Prostate gland (tissue), 2 donors: ENCODE results near the gene APBA2. TPM values are rescaled to one million over a fixed set of nuclear protein-coding genes. Genes with fewer than 3 reads are reported as not detected.

Experiments used
- DNase-seq: peaks from one replicate; pipeline ENCODE4 v3.0.0-alpha.2; 2019; ENCODE audit warnings: low spot score
- H3K27ac ChIP-seq, 2 donors: fragments of 200-600 bp; sonication (generic); 2 replicates each; pipeline ENCODE4 v1.5.1; 2017 to 2019
- H3K27me3 ChIP-seq: fragments of 200-600 bp; sonication (generic); replicated peaks from 2 replicates; pipeline ENCODE4 v1.5.1; 2019; ENCODE audit not compliant: insufficient read depth
- H3K36me3 ChIP-seq, 2 donors: fragments of 200-600 bp; sonication (generic); 1 replicate in 1 of 2; 2 replicates in 1 of 2; pipeline versions ENCODE4 v1.5.1 to v1.8.1; 2017 to 2019
- H3K4me1 ChIP-seq: fragments of 200-600 bp; sonication (generic); replicated peaks from 2 replicates; pipeline ENCODE4 v1.5.1; 2019
- H3K4me3 ChIP-seq, 2 donors: fragments of 200-600 bp; sonication (generic); 2 replicates each; pipeline ENCODE4 v1.5.1; 2017 to 2019
- H3K9me3 ChIP-seq: fragments of 200-600 bp; sonication (generic); 2 replicates; pipeline ENCODE4 v1.5.1; 2017
- CTCF ChIP-seq, 4 experiments: fragments of 200-600 bp in 2 of 4; fragments of 450-650 bp in 2 of 4; sonication (generic) in 2 of 4; IDR thresholded peaks; 1 replicate in 3 of 4; 2 replicates in 1 of 4; pipeline ENCODE4 v1.5.1; 2016 to 2019; ENCODE audit warnings: antibody characterized with exemption in 4 of 4, mild to moderate bottlenecking in 2 of 4, moderate library complexity in 2 of 4
- POLR2A ChIP-seq: fragments of 450-650 bp; IDR thresholded peaks from one replicate; pipeline ENCODE4 v1.6.1; 2016; ENCODE audit warnings: antibody characterized with exemption, mild to moderate bottlenecking
- POLR2AphosphoS5 ChIP-seq: sonication (generic); formaldehyde crosslinking; IDR thresholded peaks from one replicate; pipeline ENCODE4 v1.6.1; 2017; ENCODE audit warnings: antibody characterized with exemption
- WGBS: methylation state at CpG from one replicate; pipeline ENCODE4 v1.1.5; 2018; 5-methylcytosine and 5-hydroxymethylcytosine counted together
- intact Hi-C: fragments of 100-400 bp; cut with DNase I; formaldehyde crosslinking; loops from one replicate; pipeline ENCODE4 v1.14.2; 2022
- total RNA-seq, 2 donors: library from RNA; depleted of rRNA; stranded (reverse); fragments of >200 nt; gene quantifications; one replicate each; pipeline ENCODE4 v1.1.0, GENCODE V29; 2016

The APBA2 gene
- total RNA-seq, 2 donors from 2014 or later = 2.6 to 25.3 TPM

GRCh38 chr15:28990390-28990789 lies 104.6 kb downstream of the APBA2 start:
- WGBS = 90% methylated on average over 2 of the region's 2 CpGs
- Histone ChIP-seq H3K4me1 (no peaks in the 10 kb centered on the region), H3K36me3 (no peaks in the 10 kb centered on the region), H3K9me3 (no peaks in the 10 kb centered on the region), H3K27ac (no peak overlapping the region), H3K27me3 (no peaks in the 10 kb centered on the region), H3K4me3 (no peak overlapping the region)
- intact Hi-C loops = no loop called here
- TF ChIP-seq POLR2AphosphoS5 (no peak), CTCF (IDR thresholded peaks at IDR 0.05) (no peak), POLR2A (no peak)
- no peak for DNase-seq

GRCh38 chr15:28991236-28992171 lies 105.7 kb downstream of the APBA2 start:
- no peaks in the 10 kb centered on the region for H3K9me3 ChIP-seq
- H3K27me3 ChIP-seq = no peaks in the 10 kb centered on the region
- DNase-seq = no peak
- WGBS = 96% methylated on average over 16 of the region's 21 CpGs
- H3K4me3 ChIP-seq = no peak overlapping the region
- no peaks in the 10 kb centered on the region for H3K4me1 ChIP-seq
- TF ChIP-seq POLR2AphosphoS5 (no peak), POLR2A (no peak), CTCF (IDR thresholded peaks at IDR 0.05) (no peak)
- no peak overlapping the region for H3K27ac ChIP-seq
- no peaks in the 10 kb centered on the region for H3K36me3 ChIP-seq
- intact Hi-C loops = no loop called here

GRCh38 chr15:28992336-28992864 lies 106.6 kb downstream of the APBA2 start:
- Histone ChIP-seq H3K36me3 (no peaks in the 10 kb centered on the region), H3K27me3 (no peaks in the 10 kb centered on the region), H3K27ac (no peak overlapping the region), H3K9me3 (no peaks in the 10 kb centered on the region), H3K4me3 (no peak overlapping the region), H3K4me1 (no peaks in the 10 kb centered on the region)
- DNase-seq = no peak
- no peak for TF ChIP-seq POLR2A
- intact Hi-C loops = no loop called here
- 60% methylated on average over 6 of the region's 6 CpGs for WGBS

GRCh38 chr15:28993051-28993719 lies 107.4 kb downstream of the APBA2 start:
- Histone ChIP-seq H3K27me3 (no peaks in the 10 kb centered on the region), H3K9me3 (no peaks in the 10 kb centered on the region), H3K27ac (no peak overlapping the region), H3K36me3 (no peaks in the 10 kb centered on the region), H3K4me1 (no peaks in the 10 kb centered on the region), H3K4me3 (no peak overlapping the region)
- 78% methylated on average over 12 of the region's 12 CpGs for WGBS
- TF ChIP-seq POLR2A (no peak), CTCF (IDR thresholded peaks at IDR 0.05) (no peak)
- DNase-seq = no peak
- intact Hi-C loops = no loop called here

- no peak overlapping the region for H3K27ac ChIP-seq
- WGBS = 86% methylated on average over 7 of the region's 7 CpGs
- no peaks in the 10 kb centered on the region for H3K4me1 ChIP-seq
- TF ChIP-seq POLR2A (no peak), POLR2AphosphoS5 (no peak), CTCF (IDR thresholded peaks at IDR 0.05) (no peak)
- no peaks in the 10 kb centered on the region for H3K9me3 ChIP-seq
- no peak for DNase-seq
- intact Hi-C loops = no loop called here
- no peaks in the 10 kb centered on the region for H3K36me3 ChIP-seq
- H3K4me3 ChIP-seq = no peak overlapping the region
- H3K27me3 ChIP-seq = no peaks in the 10 kb centered on the region
These were observed 107.9 kb downstream of the APBA2 start for GRCh38 chr15:28993720-28994053.
